ENCODE results near the gene PHAF1.

- TF ChIP-seq, protein P1, sequence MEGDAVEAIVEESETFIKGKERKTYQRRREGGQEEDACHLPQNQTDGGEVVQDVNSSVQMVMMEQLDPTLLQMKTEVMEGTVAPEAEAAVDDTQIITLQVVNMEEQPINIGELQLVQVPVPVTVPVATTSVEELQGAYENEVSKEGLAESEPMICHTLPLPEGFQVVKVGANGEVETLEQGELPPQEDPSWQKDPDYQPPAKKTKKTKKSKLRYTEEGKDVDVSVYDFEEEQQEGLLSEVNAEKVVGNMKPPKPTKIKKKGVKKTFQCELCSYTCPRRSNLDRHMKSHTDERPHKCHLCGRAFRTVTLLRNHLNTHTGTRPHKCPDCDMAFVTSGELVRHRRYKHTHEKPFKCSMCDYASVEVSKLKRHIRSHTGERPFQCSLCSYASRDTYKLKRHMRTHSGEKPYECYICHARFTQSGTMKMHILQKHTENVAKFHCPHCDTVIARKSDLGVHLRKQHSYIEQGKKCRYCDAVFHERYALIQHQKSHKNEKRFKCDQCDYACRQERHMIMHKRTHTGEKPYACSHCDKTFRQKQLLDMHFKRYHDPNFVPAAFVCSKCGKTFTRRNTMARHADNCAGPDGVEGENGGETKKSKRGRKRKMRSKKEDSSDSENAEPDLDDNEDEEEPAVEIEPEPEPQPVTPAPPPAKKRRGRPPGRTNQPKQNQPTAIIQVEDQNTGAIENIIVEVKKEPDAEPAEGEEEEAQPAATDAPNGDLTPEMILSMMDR (IDR thresholded peaks at IDR 0.05; ENCODE audit: low read length), result no peak
- TF ChIP-seq EZH2 (IDR thresholded peaks at IDR 0.05; ENCODE audit: borderline replicate concordance, low read length), result no peak
Observed at GRCh38 chr16:67101311-67102082, 8.2 kb upstream of the PHAF1 start.
